Measurements from ENCODE around the gene PIP5KL1.

PIP5KL1 gene

GRCh38 chr9:127946728-127947127, 16.2 kb upstream of the PIP5KL1 start:
- Mint-ChIP-seq H3K36me3 (peaks cover 30 to 51% of the 10 kb centered on the region in 2 donors), H3K4me1 (peaks cover 28 to 56% of the 10 kb centered on the region in 2 donors), H3K27me3 (no peaks in the 10 kb centered on the region), H3K4me3 (no peak overlapping the region), H3K9me3 (no peaks in the 10 kb centered on the region), H3K27ac (no peak overlapping the region)
- DNase-seq = no peak
- no peak for ATAC-seq (replicated peaks)

- Mint-ChIP-seq H3K9me3 (no peaks in the 10 kb centered on the region), H3K27ac (peak overlapping the region; percentile 85), H3K4me1 (peaks cover 28 to 54% of the 10 kb centered on the region in 2 donors), H3K27me3 (no peaks in the 10 kb centered on the region), H3K4me3 (no peak overlapping the region), H3K36me3 (peaks cover 30 to 51% of the 10 kb centered on the region in 2 donors)
- DNase-seq (no peak), ATAC-seq (replicated peaks) (no peak)
These were observed 15.4 kb upstream of the PIP5KL1 start for GRCh38 chr9:127945942-127946341.

GRCh38 chr9:127945338-127945737, 14.8 kb upstream of the PIP5KL1 start:
- H3K27me3 Mint-ChIP-seq = no peaks in the 10 kb centered on the region
- no peak for DNase-seq
- H3K9me3 Mint-ChIP-seq = no peaks in the 10 kb centered on the region
- no peak overlapping the region for H3K4me3 Mint-ChIP-seq
- H3K4me1 Mint-ChIP-seq = peaks cover 28 to 47% of the 10 kb centered on the region in 2 donors
- H3K27ac Mint-ChIP-seq = peak overlapping the region; percentile 85
- H3K36me3 Mint-ChIP-seq = peaks cover 29 to 48% of the 10 kb centered on the region in 2 donors
- no peak for ATAC-seq (replicated peaks)

GRCh38 chr9:127944586-127945218, 14.1 kb upstream of the PIP5KL1 start:
- Mint-ChIP-seq H3K4me1 (peaks cover 28 to 43% of the 10 kb centered on the region in 2 donors), H3K4me3 (no peak overlapping the region), H3K36me3 (peaks cover 25 to 44% of the 10 kb centered on the region in 2 donors), H3K9me3 (no peaks in the 10 kb centered on the region), H3K27me3 (no peaks in the 10 kb centered on the region), H3K27ac (no peak overlapping the region)
- ATAC-seq (replicated peaks) = no peak
- DNase-seq = no peak

GRCh38 chr9:127943731-127944144, 13.2 kb upstream of the PIP5KL1 start:
- ATAC-seq (replicated peaks) (peak; percentile 84 to 90), DNase-seq (peak; percentile 71)
- Mint-ChIP-seq H3K36me3 (peaks cover 23 to 39% of the 10 kb centered on the region in 2 donors), H3K27me3 (no peaks in the 10 kb centered on the region), H3K4me3 (peak overlapping the region in 1 of 2 donors; percentile 9), H3K27ac (peak overlapping the region; percentile 83), H3K9me3 (no peaks in the 10 kb centered on the region), H3K4me1 (peaks cover 27 to 35% of the 10 kb centered on the region in 2 donors)

- H3K4me3 Mint-ChIP-seq = peak overlapping the region in 1 of 2 donors; percentile 44
- peak overlapping the region; percentile 84 for H3K27ac Mint-ChIP-seq
- peaks cover 19 to 35% of the 10 kb centered on the region in 2 donors for H3K36me3 Mint-ChIP-seq
- ATAC-seq (replicated peaks) (peak; percentile 21 to 41), DNase-seq (no peak)
- H3K27me3 Mint-ChIP-seq = no peaks in the 10 kb centered on the region
- peaks cover 26 to 36% of the 10 kb centered on the region in 2 donors for H3K4me1 Mint-ChIP-seq
- no peaks in the 10 kb centered on the region for H3K9me3 Mint-ChIP-seq
These were observed 12.6 kb upstream of the PIP5KL1 start for GRCh38 chr9:127943011-127943662.

- Mint-ChIP-seq H3K36me3 (peaks cover 19 to 35% of the 10 kb centered on the region in 2 donors), H3K9me3 (no peaks in the 10 kb centered on the region), H3K27ac (peak overlapping the region; percentile 87), H3K4me1 (peaks cover 27 to 42% of the 10 kb centered on the region in 2 donors), H3K4me3 (peak overlapping the region in 1 of 2 donors; percentile 44), H3K27me3 (no peaks in the 10 kb centered on the region)
- ATAC-seq (replicated peaks) = peak; percentile 49
- DNase-seq = no peak
These were observed 11.8 kb upstream of the PIP5KL1 start for GRCh38 chr9:127942216-127943010.

GRCh38 chr9:127941961-127942215, 11.3 kb upstream of the PIP5KL1 start:
- Mint-ChIP-seq H3K4me1 (peaks cover 32 to 48% of the 10 kb centered on the region in 2 donors), H3K27me3 (no peaks in the 10 kb centered on the region), H3K27ac (no peak overlapping the region), H3K36me3 (peaks cover 19 to 39% of the 10 kb centered on the region in 2 donors), H3K9me3 (no peaks in the 10 kb centered on the region), H3K4me3 (no peak overlapping the region)
- no peak for DNase-seq
- no peak for ATAC-seq (replicated peaks)

GRCh38 chr9:127941062-127941960, 10.7 kb upstream of the PIP5KL1 start:
- Mint-ChIP-seq H3K36me3 (peaks cover 20 to 40% of the 10 kb centered on the region in 2 donors), H3K9me3 (no peaks in the 10 kb centered on the region), H3K4me1 (peaks cover 36 to 52% of the 10 kb centered on the region in 2 donors), H3K27me3 (no peaks in the 10 kb centered on the region), H3K27ac (no peak overlapping the region), H3K4me3 (no peak overlapping the region)
- ATAC-seq (replicated peaks) (no peak), DNase-seq (no peak)

- Mint-ChIP-seq H3K36me3 (peaks cover 20 to 44% of the 10 kb centered on the region in 2 donors), H3K4me3 (no peak overlapping the region), H3K9me3 (no peaks in the 10 kb centered on the region), H3K4me1 (peaks cover 43 to 52% of the 10 kb centered on the region in 2 donors), H3K27me3 (no peaks in the 10 kb centered on the region), H3K27ac (peak overlapping the region; percentile 38)
- DNase-seq (no peak), ATAC-seq (replicated peaks) (no peak)
These were observed 10.0 kb upstream of the PIP5KL1 start for GRCh38 chr9:127940593-127940992.

GRCh38 chr9:127938298-127938690, 7.7 kb upstream of the PIP5KL1 start:
- peak overlapping the region; percentile 52 to 66 for H3K4me3 Mint-ChIP-seq
- no peak for ATAC-seq (replicated peaks)
- no peaks in the 10 kb centered on the region for H3K9me3 Mint-ChIP-seq
- H3K4me1 Mint-ChIP-seq = peaks cover 46 to 53% of the 10 kb centered on the region in 2 donors
- DNase-seq = no peak
- H3K27me3 Mint-ChIP-seq = no peaks in the 10 kb centered on the region
- peaks cover 24 to 47% of the 10 kb centered on the region in 2 donors for H3K36me3 Mint-ChIP-seq
- peak overlapping the region; percentile 81 for H3K27ac Mint-ChIP-seq

- Mint-ChIP-seq H3K27ac (peak within 1 kb of the TSS; percentile 93), H3K9me3 (no peaks in the 10 kb centered on the region), H3K27me3 (no peaks in the 10 kb centered on the region), H3K4me3 (peak within 1 kb of the TSS; percentile 93 to 95), H3K4me1 (peaks cover 44 to 46% of the 10 kb centered on the region in 2 donors), H3K36me3 (peaks cover 28 to 48% of the 10 kb centered on the region in 2 donors)
- ATAC-seq (replicated peaks) = peak; percentile 97 to 98
- peak; percentile 80 for DNase-seq
These were observed 7.1 kb upstream of the PIP5KL1 start, which contains the start of gene DPM2 for GRCh38 chr9:127937388-127938297. DPM2 (minus strand) TSS chr9:127937854; CDS start chr9:127937820, 34 bp downstream.

- Mint-ChIP-seq H3K9me3 (no peaks in the 10 kb centered on the region), H3K27me3 (no peaks in the 10 kb centered on the region), H3K4me3 (peak overlapping the region; percentile 93 to 95), H3K36me3 (peaks cover 25 to 43% of the 10 kb centered on the region in 2 donors), H3K4me1 (peaks cover 41 to 45% of the 10 kb centered on the region in 2 donors), H3K27ac (peak overlapping the region; percentile 93)
- ATAC-seq (replicated peaks) (no peak), DNase-seq (no peak)
These were observed 6.4 kb upstream of the PIP5KL1 start for GRCh38 chr9:127937056-127937387.
